Stimulated activated CD8-positive, alpha-beta memory T cell treated with anti-CD3 and anti-CD28 coated beads, Interleukin-12 subunit alpha, Interleukin-12 subunit beta, amount 100 ng/mL, for 1 hour (primary cell): ENCODE data around the gene OLAH.
"Not testable (repeated sequence)": the region's sequence is repeated elsewhere in the genome, so short reads cannot be mapped to it uniquely, and the experiment has no call there.

Source experiments
- DNase-seq: peaks from one replicate; pipeline ENCODE4 v3.0.0-alpha.2; 2020; ENCODE audit warnings: low read depth

The OLAH gene

GRCh38 chr10:15043674-15044073, at the start of gene OLAH:
OLAH (plus strand) TSS chr10:15043943; CDS start chr10:15047289, 3,346 bp downstream.
- DNase-seq: no peak

DNA sequence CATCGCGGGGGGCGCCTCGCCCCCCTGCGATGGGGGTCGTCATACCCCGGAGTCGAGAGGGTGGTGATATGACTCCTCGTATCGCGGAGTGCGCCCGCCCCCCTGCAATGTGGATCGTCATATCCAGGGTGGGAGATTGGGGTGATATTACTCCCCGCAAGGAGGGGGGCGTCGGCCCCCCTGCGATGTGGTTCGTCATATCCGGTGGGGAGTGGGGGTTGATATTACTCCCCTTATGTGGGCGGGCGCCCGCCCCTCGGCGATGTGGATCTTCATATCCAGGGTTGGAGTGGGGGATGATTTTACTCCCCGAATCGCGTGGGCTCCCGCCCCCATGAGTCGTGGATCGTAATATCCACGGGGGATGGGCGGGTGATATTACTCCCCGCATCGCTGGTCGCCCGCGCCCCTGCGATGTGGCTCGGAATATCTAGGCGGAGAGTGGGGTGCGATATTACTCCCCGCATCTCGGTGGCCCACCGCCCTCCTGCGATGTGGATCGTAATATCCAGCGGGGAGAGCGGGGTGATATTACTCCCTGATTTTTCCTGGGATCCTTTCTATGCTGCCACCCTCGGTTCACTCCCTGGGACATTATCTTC, 47.7 kb upstream of the OLAH start:
- DNase-seq: no peak

- DNase-seq: not testable (repeated sequence)
These were observed 30.2 kb upstream of the OLAH start for GRCh38 chr10:15013530-15013929.

DNA sequence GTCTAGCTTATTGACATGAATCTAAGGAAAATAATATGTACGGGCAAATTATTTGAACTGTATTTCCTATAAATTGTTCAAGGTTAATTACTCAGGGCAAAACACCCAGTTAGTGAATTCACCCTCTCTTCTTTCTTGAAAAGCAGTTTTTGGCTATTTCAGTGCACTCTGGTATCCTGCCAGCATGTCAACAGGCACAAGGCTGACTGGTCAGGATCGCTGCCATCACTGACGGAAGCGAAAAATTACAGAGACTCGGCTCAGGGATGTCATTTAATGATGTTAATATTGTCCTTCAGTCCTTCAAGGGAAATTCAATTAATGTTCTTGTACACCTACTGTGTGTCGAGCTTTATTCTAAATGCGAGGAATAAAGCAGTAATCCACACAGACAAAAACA, 28.3 kb upstream of the OLAH start:
- DNase-seq: no peak

- not testable (repeated sequence) for DNase-seq
These were observed 22.8 kb upstream of the OLAH start for GRCh38 chr10:15020966-15021365.

GRCh38 chr10:15023079-15023478, 20.7 kb upstream of the OLAH start:
- not testable (repeated sequence) for DNase-seq

DNA sequence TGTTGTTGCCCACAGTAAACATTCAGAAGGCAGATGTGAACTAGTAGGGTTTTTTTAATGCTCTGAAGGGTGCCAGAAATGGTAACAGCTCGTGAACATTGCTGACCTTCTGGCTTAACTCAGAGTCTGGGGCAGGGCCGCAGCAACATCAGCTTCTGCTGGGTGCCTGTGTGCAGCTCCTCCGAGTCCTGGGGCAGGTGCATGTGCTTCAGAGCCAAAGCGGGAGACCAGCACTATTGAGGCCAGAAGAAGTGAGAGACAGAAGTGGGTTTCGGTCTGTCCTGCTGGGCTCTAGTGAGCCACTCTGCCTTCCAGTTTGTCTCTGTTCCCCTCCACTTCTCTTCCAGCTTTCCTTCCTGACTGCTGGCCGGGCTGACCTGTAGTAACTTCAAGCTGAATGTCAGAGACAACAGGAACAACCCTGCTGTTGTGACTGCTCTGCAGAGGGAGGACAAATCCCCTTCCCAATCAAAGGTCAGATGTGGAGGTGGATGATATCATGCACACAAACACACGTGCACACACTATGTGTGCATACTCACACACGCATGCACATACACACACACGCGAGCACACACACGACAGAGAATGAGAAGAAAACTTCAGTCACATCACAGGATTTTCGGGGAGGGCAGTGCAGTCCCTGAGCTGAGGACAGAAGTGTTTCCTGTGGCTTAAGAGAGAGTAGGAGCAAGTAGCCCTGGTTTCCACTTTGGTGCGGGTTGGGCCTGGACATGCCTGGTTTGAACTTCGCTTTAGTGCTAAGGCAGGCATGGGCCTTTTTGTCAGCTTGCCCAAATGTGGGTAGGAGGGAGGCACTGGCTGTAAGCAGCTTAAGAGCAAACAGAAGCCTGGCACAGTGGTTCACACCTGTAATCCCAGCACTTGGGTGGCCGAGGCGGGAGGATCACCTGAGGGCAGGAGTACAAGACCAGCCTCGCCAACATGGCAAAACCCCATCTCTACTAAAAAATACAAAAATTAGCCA, 19.4 kb upstream of the OLAH start:
- not testable (repeated sequence) for DNase-seq

- not testable (repeated sequence) for DNase-seq
These were observed 18.7 kb upstream of the OLAH start for GRCh38 chr10:15025040-15025439.

DNA sequence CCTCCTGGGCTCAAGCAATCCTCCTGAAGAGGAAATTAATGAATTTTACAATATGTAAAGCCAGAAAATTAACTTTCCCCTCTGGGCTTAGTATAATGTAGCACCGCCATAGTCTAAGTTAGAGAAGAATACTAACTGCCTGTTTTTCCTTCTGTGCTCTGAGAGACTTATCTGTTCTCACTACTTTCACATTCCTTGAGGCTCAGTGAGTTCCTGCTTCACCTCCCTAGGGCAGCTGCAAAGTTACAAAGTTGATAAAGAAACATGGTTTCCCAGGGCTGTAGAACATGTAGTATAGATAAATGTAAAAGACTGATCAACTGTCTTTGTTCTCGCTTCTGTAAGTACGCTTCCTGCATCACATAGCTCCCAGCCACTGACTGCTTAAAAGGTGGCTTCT, 16.0 kb upstream of the OLAH start:
- no peak for DNase-seq

DNA sequence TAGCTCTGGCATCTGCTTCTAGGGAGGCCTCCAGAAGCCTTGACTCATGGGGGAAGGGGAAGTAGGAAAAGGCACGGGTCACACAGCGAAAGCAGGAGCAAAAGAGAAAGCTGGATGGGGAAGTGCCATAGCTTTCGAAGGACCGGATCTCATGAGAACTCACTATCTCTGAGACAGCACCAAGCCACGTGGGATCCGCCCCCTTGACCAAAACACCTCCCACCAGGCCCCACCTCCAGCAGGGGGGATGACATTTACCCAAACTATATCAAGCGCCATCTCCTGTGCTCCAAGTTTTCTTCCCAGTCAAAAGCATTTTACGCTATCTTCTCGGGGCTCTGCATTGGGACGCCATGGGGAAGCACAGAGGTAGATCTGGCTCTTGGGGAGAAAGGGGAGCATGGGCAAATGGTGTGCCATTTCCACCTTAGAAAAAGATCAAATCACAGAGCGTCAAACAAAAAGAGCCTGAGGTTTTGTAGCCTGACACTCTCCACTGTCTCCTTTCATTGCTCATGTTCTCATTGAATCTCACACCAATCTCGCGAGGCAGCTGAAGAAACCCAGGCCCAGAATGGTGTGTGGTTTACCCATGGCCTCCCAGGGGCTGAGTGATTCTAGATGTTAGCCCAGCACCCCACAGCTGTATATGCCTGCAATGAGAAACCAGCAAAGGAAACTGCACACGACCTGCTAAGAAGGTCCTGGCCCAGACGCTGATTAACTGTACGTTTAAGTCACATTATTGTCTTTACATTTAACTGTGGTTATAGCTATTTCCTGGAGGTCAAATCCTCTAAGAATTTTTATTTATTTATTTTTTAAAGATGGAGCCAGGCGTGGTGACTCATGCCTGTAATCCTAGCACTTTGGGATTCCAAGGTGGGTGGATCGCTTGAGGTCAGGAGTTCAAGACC, 8.1 kb upstream of the OLAH start:
- no peak for DNase-seq

DNA sequence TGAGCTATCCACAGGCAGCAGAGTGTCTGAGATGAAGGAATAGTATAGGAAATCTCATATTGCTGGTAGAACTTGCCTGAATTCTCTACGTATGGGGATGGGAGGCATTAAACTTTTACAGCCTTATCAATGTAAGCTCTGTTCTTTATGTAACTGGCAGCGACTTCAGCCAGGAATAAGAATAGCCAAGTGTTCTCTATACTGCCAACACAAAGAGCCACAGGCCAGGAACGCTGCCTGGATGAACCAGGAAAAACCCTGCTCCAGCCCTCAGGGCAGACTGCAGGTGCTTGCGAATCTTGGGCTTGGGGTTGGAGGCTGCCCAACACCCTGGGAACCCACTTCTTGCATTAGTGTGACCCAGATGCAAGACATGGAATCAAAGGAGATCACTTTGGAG, 6.1 kb upstream of the OLAH start:
- no peak for DNase-seq

DNA sequence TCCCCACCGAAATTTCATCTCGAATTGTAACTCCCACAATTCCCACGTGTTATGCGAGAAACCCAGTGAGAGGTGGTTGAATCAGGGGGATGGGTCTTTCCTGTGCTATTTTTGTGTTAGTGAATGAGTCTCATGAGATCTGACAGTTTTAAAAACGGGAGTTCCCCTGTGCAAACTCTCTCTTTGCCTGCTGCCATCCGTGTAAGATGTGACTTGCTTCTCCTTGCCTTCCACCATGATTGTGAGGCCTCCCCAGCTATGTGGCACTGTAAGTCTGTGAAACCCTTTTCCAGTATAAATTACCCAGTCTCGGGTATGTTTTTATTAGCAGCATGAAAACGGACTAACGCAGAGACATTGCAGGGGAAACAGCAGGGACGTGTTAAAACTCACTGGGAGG, 5.3 kb upstream of the OLAH start:
- DNase-seq: no peak

- no peak for DNase-seq
These were observed 1.6 kb downstream of the OLAH start for GRCh38 chr10:15045380-15045779.

DNA sequence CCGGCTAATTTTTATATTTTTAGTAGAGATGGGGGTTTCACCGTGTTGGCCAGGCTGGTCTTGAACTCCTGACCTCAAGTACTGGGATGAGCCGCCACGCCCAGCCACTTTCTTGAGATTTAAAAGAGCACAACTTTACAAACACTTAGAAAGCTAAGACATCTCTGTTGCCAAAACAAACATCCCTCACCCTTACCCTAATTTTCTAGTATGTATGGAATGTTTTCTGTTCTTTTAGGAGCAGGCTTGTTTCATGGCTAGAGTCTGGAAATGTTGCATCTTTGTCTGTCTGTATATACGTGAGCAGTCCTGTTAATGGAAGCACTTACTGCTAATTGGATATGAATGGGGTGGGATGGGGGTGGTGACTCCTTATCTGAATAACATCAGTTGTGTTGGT, 2.9 kb downstream of the OLAH start:
- DNase-seq: no peak

- no peak for DNase-seq
These were observed 5.8 kb downstream of the OLAH start for GRCh38 chr10:15049533-15049932.

GRCh38 chr10:15052121-15052520, 8.4 kb downstream of the OLAH start:
- no peak for DNase-seq

DNA sequence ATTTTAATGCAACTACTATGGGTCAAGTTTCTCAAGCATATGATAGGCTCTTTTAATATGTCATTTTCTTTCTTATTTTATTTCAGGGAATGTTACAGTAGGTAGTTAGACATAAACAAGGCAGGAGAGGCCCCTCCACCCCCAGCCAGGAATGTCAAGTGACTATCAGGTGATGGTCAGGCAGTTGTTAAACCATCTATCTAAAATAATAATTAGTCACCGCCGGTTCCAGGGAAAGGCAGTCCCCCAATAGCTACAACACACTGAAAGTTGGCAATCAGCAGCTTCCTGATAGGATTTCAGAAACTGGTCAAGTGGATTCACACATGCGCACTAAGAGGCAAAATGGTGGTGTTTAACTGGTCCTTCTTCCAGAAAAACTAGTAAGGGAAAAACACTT, 9.3 kb downstream of the OLAH start:
- DNase-seq: no peak

GRCh38 chr10:15058689-15059088, 14.9 kb downstream of the OLAH start:
- no peak for DNase-seq

DNA sequence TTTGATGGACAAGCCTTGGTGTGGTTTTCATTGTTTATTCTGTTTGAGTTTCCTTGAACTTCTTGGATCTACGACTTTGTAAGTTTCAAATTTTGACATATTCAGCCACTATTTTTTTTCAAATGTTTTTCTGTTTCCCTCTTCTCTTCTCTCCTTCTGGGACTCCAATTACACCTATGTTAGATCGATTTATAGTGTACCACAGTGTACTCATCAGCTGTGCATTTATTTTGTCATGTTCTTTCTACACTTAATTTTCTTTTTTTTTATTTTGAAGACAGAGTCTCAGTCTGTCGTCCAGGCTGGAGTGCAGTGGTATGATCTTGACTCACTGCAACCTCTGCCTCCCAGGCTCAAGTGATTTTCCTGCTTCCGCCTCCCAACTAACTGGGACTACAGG, 16.2 kb downstream of the OLAH start:
- no peak for DNase-seq

DNA sequence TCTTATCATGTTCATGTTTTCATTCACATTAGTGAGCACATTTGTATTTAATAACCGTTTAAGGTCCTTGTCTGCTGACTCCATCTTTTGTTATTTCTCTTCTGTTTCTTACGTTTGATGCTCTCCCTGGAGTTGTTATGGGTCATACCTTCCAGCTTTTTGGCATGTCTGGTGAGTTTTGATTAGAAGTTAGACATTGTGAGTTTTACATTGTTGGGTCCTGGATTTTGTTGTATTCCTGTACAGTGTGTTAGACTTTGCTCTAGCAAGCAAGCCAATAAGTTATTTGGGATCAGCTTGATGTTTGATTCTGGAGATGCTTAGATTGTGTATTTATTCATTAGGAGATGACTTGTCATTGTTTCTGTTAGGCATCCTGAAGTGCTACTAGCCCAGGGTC, 16.9 kb downstream of the OLAH start:
- DNase-seq: no peak

DNA sequence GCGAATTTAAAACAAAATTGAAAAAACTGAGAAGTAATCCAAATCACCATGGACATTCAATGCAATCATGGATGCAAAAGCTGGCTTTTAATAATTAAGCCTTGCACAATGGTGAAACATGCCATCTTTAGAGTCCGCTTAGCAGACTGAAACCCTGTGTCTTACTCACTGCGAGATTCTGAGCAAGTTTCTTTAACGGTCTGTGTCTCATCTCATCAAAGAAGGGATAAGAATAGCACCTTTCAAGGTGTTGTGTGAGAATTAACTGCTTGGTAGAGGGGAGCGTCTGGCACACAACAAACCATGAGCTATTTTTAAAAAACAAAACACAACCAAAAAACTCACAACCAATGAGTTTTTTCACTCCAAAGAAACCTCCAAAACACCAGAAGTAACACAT, 23.4 kb downstream of the OLAH start:
- DNase-seq: no peak

- DNase-seq: no peak
These were observed 25.1 kb downstream of the OLAH start for GRCh38 chr10:15068802-15069201.
